22Rv1 (cell line): ENCODE measurements around the gene SLC39A2.

Experiments used
- H3K27ac ChIP-seq: fragments of 450-650 bp; 2 replicates; pipeline ENCODE4 v1.5.1; 2017
- ZFX ChIP-seq: fragments of 450-650 bp; IDR thresholded peaks from 2 replicates; pipeline ENCODE4 v1.6.1; 2017; ENCODE audit warnings: antibody characterized with exemption, borderline replicate concordance
- TF ChIP-seq, protein P1 (sequence below): fragments of 450-650 bp; IDR thresholded peaks from 2 replicates; pipeline ENCODE4 v1.5.1; 2017; ENCODE audit warnings: mild to moderate bottlenecking

The SLC39A2 gene

DNA sequence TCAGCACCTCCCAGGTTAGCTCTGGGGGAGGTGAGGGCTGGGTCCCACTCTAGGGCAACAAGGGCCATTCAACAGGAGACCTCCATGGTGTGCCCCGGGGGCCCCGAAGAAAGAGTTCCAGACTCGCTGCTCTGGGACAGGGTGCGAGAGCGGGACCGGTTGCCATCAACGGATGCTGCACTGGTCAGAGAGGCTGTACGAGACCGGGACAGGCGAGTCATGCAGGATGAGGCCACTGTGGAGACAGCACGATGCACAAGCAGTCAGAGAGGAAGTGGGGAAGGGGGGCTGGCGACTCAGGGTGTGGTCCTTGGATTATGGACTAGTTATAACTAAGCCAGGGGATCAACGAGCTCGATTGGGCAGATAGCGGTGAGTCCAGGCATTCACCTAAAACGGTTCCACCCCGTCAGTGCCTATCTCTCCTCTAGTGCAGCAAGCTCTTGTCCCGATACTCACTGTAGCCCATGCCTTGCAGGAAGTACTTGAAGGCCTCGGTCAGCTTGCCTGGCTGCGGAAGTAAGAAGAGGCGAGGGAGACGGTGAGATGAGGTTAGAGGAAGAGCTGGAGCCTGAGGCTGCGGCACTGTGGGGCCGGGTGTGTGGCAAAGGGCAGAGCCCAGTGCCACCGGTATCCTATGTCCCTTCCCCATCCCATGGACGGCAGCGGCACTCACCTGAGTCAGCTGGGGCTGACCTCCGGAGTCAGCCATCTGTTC, 18.6 kb downstream of the SLC39A2 start:
- TF ChIP-seq, protein P1, sequence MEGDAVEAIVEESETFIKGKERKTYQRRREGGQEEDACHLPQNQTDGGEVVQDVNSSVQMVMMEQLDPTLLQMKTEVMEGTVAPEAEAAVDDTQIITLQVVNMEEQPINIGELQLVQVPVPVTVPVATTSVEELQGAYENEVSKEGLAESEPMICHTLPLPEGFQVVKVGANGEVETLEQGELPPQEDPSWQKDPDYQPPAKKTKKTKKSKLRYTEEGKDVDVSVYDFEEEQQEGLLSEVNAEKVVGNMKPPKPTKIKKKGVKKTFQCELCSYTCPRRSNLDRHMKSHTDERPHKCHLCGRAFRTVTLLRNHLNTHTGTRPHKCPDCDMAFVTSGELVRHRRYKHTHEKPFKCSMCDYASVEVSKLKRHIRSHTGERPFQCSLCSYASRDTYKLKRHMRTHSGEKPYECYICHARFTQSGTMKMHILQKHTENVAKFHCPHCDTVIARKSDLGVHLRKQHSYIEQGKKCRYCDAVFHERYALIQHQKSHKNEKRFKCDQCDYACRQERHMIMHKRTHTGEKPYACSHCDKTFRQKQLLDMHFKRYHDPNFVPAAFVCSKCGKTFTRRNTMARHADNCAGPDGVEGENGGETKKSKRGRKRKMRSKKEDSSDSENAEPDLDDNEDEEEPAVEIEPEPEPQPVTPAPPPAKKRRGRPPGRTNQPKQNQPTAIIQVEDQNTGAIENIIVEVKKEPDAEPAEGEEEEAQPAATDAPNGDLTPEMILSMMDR, result no peak
- TF ChIP-seq ZFX, result no peak
- H3K27ac ChIP-seq, result no peak overlapping the region

DNA sequence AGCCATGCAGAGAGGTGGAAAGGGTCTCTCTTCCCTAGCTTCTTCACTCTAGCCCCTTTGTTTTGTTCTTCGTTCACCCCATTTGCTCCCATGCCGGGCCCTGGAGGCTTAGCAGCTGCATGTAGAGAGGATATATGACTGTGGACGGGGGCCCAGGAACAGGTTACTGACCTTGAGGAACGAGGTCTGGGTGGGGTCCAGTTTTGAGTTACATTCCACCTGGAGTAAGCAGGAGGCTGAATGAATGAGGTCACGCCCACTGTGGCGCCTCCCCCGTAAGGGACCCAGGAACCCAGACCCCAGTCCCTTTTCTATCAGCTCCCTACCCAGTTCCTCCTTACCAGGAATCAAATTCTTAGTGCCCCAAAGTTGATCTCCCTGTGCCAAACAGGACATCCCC, 19.2 kb downstream of the SLC39A2 start:
- TF ChIP-seq, protein P1, result no peak
- no peak for TF ChIP-seq ZFX

DNA sequence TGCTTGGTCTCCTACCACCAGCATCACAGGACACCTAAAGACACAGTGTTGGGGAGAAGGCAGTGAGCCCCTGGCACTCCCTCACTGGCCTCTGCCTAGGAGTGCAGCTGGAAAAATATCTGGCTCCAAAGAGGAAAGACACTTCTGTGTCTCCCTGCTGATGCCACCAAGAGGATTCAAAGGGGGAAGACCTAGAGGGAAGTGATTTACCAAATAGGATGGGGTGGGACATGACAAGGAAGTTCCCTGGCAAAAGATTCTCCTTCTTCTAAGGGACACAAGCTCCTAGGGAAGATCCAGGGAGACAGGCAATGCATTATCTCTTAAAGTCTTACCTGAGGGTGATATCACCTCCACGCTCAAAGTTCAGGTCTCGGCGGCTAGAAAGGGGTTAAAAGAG, 19.7 kb downstream of the SLC39A2 start:
- TF ChIP-seq, protein P1, result no peak
- no peak for TF ChIP-seq ZFX
- no peak overlapping the region for H3K27ac ChIP-seq

More for the DNA sequence above, 19.2 kb downstream of the SLC39A2 start:
- H3K27ac ChIP-seq, result no peak overlapping the region

DNA sequence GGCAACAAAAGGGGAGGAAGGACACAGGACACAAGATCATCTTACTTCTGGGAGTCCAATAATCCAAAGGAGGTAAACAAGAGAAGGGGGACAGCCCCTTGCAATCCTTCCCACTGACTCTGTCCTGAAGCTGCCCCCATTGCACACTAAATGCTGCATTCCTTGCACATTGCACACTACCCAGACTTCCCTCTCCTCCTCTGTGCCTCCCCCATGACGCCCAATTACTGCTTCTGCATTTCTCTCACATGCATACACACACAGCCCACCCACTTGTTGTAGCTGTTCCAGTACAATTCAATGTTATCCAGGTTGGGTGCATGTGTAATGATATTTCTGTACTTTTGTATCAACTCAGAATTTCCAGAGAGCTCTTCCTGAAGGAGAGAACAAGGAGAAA, 20.3 kb downstream of the SLC39A2 start:
- TF ChIP-seq, protein P1, result no peak
- no peak overlapping the region for H3K27ac ChIP-seq

DNA sequence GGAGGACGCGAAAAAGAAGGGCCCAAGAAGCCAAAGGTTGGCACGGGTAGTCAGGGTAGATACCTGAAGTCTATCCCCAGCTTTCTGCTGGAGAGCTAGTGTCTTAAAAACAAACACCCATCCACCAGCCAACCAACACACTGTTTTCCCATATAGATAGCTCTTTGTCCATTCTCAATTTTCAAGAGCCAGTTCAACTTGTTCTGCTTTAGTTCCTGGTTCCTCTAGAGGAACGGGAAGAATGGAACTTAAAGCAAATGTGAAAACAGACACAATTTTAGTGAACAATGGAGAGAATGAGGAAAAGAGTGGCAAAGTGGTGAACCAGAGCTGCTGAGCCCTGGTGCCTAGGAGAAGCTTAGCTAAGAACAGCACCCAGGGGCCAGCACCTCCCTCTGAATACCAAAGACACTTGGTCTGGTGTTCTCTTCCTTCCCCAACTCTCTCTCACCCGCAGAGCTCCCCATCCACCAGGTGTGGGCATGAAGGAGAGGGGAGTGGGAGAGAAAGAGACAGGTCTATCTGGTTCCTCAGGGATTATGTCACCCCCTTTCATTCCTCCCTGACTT, 22.0 kb downstream of the SLC39A2 start:
- no peak overlapping the region for H3K27ac ChIP-seq
- TF ChIP-seq ZFX, result no peak
- TF ChIP-seq, protein P1, result no peak

DNA sequence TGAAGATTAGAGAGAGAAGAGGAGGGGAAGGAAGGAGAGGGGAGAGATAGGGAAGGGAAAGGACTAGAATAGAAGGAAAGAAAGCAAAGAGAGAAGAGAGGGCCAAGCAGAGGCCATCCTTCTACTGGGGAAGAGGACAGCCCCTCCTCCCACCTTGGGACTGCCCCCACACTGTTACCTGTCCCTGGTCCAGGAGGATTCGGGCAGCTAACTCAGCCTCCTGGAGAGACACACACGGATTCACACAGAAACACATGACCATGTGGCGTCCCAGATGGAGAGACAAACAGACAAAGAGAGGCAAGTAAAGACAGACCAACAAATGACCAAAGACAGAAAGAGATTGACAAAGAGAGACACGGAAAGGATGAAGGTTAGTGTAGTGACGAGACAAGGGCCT, 23.6 kb downstream of the SLC39A2 start:
- TF ChIP-seq, protein P1, result no peak
- no peak for TF ChIP-seq ZFX
- no peak overlapping the region for H3K27ac ChIP-seq

DNA sequence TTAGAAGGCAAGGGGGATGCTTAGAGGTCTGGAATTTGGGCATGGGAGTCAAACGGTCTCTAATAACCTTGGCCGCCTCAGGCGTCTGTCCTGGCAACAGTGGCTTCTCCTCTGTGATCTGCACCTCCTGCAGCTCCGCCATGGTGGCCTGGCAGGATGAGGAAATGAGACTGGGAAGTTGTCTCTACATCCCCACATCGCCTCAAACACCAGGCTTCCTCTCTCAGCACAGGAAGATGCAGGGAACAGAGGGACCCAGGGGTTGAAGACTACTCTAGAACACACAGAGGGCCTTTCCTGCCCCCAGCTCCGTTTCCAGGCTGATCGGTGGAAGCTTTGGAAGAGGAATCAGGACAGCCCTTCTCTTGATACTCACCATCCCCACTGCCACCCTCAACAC, 24.1 kb downstream of the SLC39A2 start:
- H3K27ac ChIP-seq, result no peak overlapping the region
- TF ChIP-seq ZFX, result no peak
- TF ChIP-seq, protein P1, result no peak
